GM12864 (cell line): ENCODE measurements around the gene MAP3K4.

Experiments
- DNase-seq: peaks from one replicate; pipeline ENCODE4 v3.0.0-alpha.2; 2011; ENCODE audit warnings: low read depth
- H3K4me3 ChIP-seq: 2 replicates; pipeline ENCODE4 v1.5.1; 2011; ENCODE audit warnings: mild to moderate bottlenecking, low read depth, low read length, control low read depth
- CTCF ChIP-seq: IDR thresholded peaks from 2 replicates; pipeline ENCODE4 v1.5.1; 2011; ENCODE audit warnings: low read depth, mild to moderate bottlenecking, moderate library complexity, low read length, control low read depth, inconsistent platforms; ENCODE audit errors: missing control alignments

MAP3K4 gene

DNA sequence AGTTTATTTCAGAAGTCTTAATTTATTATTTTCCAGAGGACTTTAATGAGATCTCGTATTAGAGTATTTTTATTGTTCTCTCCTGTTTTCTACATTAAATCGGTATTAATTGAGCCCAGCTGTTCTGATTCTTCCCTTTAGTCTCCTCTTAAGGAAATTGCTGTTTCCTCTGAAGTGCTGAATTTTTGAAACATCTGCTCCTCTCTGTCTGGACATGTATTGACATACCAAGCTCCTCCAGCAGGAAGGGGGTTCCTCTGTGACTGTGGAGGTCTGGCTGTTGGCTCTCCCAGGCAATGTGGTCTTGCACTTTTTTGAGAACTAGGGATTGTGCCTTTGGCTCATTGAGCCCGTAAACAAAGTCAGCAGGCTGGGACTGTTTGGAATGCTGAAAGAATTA, 74.9 kb downstream of the MAP3K4 start:
- no peak for DNase-seq
- no peak overlapping the region for H3K4me3 ChIP-seq
- no peak for TF ChIP-seq CTCF

DNA sequence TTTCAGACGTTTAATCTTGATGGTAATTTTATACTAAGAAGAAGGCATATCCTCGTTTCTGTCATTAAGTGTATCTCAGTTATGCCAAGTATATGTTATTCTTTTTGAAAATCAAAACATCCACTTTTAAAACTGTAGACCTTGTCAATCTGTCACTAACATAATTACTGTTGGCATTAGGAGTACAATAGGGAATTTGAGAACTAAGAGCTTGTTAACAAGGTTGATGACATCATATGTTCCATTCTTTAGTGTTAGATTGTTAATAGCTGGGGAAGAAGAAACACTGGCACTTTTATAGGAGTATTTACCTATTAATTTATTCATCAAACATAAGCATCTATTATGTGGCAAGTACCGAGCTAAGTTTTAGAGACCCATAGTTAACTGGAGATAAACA, 76.2 kb downstream of the MAP3K4 start:
- H3K4me3 ChIP-seq = no peak overlapping the region
- no peak for TF ChIP-seq CTCF
- DNase-seq = no peak

DNA sequence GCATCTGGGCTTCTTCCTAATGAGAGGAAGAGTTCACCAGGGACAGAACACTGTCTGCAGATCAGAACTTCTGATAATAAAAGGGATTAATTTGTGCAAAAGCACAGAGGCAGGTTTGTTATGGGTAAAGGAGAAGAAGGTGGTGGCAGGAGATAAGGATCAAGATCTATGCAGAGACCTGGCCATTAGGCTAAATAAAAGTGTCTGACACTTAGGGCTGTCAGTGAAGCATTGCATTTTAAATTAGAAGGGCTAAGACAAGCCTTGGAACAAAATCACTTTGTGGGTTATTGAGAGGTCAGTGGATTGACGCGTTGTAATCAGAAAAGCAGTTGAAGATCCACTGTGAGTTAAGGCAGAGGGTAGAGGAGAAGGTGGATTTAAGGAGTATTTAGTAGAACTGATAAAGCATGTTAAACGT, 76.8 kb downstream of the MAP3K4 start:
- DNase-seq = no peak
- no peak overlapping the region for H3K4me3 ChIP-seq
- TF ChIP-seq CTCF = no peak

DNA sequence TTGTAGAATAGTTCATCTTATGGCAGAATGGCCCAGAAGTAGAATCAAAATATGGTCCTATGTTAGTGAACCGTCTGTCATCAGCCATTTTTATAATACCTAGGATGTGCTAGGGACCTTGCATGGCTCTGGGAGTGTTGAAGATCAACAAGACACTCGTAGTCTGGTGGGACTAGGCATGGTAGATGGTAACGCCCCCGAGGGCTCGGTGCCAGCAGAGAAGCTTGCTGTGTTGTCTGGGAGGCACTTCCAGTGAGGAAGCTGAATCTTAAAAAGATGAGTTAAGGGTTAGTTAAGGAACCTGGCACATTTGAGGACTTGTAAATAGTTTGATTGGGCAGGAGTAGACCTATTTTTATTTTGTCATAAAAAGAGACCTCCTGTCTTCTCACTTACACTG, 82.4 kb downstream of the MAP3K4 start:
- no peak for DNase-seq
- TF ChIP-seq CTCF = no peak
- no peak overlapping the region for H3K4me3 ChIP-seq

- no peak for DNase-seq
- no peak for TF ChIP-seq CTCF
These were observed 83.0 kb downstream of the MAP3K4 start for GRCh38 chr6:161074496-161075121.

DNA sequence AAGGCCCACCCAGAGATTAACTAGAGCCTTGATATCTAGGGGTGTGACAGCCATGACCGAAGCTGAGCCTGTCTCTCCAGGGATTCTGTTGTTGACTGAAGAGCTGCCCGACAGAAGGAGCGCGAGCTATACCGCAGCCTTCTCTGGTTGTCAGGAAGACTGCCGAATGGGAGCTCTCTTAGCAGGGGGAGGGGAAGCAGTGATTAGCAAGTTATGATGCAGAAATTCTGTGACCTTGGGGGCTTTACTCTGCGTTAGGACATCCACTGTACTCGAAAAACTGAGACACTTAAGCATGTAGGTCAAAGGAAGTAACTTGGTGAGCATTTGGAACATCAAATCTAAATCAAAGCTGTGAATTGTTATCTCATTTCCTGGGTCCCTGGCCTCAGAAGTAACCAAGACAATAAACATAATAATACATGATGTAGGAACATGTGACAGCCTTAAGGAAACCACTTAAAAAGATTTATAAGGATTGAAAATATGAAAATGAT, 84.7 kb downstream of the MAP3K4 start:
- TF ChIP-seq CTCF = no peak
- no peak overlapping the region for H3K4me3 ChIP-seq
- no peak for DNase-seq

More at GRCh38 chr6:161074496-161075121, 83.0 kb downstream of the MAP3K4 start:
- H3K4me3 ChIP-seq = no peak overlapping the region
